Measurements from ENCODE around the gene SLC7A1.

The SLC7A1 gene

GRCh38 chr13:29497137-29497654 is 98.3 kb downstream of the SLC7A1 start:
- Histone ChIP-seq H3K27ac (ENCODE audit: low read depth, low read length, poor library complexity, severe bottlenecking) (no peak overlapping the region), H3K9ac (ENCODE audit: low read length) (no peak overlapping the region), H3K9me3 (ENCODE audit: low read length) (no peaks in the 10 kb centered on the region), H3K36me3 (ENCODE audit: insufficient read depth, low read length) (no peaks in the 10 kb centered on the region), H3F3A (ENCODE audit: insufficient read depth, low read length) (no peaks in the 10 kb centered on the region), H4K20me1 (ENCODE audit: insufficient read depth, low read length) (no peaks in the 10 kb centered on the region), H3K4me2 (ENCODE audit: low read length) (no peak overlapping the region), H3K9me2 (ENCODE audit: low read depth, low read length) (no peaks in the 10 kb centered on the region), H3K4me3 (ENCODE audit: low read depth, low read length, poor library complexity, severe bottlenecking) (no peak overlapping the region), H3K79me2 (ENCODE audit: insufficient read depth, low read length) (no peaks in the 10 kb centered on the region), H2AFZ (ENCODE audit: low read length) (no peak overlapping the region), H3K4me1 (ENCODE audit: insufficient read depth, low read length, severe bottlenecking) (no peaks in the 10 kb centered on the region), H3K27me3 (ENCODE audit: insufficient read depth, low read length) (no peaks in the 10 kb centered on the region)
- no peak for TF ChIP-seq EZH2 (IDR thresholded peaks at IDR 0.05; ENCODE audit: borderline replicate concordance, low read length)
- TF ChIP-seq, protein P1, sequence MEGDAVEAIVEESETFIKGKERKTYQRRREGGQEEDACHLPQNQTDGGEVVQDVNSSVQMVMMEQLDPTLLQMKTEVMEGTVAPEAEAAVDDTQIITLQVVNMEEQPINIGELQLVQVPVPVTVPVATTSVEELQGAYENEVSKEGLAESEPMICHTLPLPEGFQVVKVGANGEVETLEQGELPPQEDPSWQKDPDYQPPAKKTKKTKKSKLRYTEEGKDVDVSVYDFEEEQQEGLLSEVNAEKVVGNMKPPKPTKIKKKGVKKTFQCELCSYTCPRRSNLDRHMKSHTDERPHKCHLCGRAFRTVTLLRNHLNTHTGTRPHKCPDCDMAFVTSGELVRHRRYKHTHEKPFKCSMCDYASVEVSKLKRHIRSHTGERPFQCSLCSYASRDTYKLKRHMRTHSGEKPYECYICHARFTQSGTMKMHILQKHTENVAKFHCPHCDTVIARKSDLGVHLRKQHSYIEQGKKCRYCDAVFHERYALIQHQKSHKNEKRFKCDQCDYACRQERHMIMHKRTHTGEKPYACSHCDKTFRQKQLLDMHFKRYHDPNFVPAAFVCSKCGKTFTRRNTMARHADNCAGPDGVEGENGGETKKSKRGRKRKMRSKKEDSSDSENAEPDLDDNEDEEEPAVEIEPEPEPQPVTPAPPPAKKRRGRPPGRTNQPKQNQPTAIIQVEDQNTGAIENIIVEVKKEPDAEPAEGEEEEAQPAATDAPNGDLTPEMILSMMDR (IDR thresholded peaks at IDR 0.05; ENCODE audit: low read length) = no peak

DNA sequence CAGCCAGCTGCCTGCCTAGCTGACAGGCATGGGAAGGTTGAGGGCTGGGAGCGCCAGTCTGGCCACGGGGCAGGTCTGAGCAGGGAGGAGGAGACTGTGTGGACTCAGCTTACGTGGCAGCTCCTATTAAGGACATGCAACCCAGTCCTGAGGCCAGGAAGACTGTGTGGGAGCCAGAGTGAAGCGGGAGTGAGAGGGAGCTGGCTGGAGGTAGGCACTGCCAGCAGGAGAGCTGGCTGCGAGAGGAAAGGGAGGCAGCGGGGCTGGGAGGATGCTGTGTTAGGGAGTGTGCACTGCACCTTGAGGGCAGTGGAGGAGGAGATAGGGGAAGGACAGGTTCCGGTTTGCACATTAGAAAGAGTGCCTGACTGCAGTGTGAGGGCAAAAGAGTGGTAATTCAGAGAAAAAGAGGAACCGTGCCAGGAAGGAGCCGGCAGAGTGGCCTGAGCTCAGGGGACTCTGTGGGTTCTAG is 99.2 kb downstream of the SLC7A1 start:
- H3K79me2 ChIP-seq (ENCODE audit: insufficient read depth, low read length) = no peaks in the 10 kb centered on the region
- H3K9me2 ChIP-seq (ENCODE audit: low read depth, low read length) = no peaks in the 10 kb centered on the region
- no peaks in the 10 kb centered on the region for H3K36me3 ChIP-seq (ENCODE audit: insufficient read depth, low read length)
- H3F3A ChIP-seq (ENCODE audit: insufficient read depth, low read length) = no peaks in the 10 kb centered on the region
- no peaks in the 10 kb centered on the region for H3K27me3 ChIP-seq (ENCODE audit: insufficient read depth, low read length)
- H3K4me3 ChIP-seq (ENCODE audit: low read depth, low read length, poor library complexity, severe bottlenecking) = no peak overlapping the region
- no peak overlapping the region for H3K9ac ChIP-seq (ENCODE audit: low read length)
- H3K4me2 ChIP-seq (ENCODE audit: low read length) = no peak overlapping the region
- no peak for TF ChIP-seq EZH2 (IDR thresholded peaks at IDR 0.05; ENCODE audit: borderline replicate concordance, low read length)
- H3K4me1 ChIP-seq (ENCODE audit: insufficient read depth, low read length, severe bottlenecking) = no peaks in the 10 kb centered on the region
- H4K20me1 ChIP-seq (ENCODE audit: insufficient read depth, low read length) = no peaks in the 10 kb centered on the region
- no peaks in the 10 kb centered on the region for H3K9me3 ChIP-seq (ENCODE audit: low read length)
- no peak overlapping the region for H3K27ac ChIP-seq (ENCODE audit: low read depth, low read length, poor library complexity, severe bottlenecking)
- no peak overlapping the region for H2AFZ ChIP-seq (ENCODE audit: low read length)

DNA sequence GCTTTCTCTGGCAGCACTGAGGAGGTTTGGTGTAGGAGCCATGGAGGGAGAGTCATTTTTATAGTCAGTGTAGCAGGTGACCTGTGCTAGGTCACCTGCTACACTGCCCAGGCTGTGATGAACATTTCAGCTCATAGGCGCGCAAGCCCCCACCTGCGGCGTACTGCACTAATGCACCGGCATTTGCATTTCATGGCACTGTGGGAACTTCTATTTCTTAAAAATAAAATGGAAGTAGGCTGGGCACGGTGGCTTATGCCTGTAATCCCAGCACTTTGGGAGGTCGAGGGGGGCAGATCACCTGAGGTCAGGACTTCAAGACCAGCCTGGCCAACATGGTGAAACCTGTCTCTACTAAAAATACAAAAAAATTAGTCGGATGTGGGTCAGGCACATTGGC is 101.0 kb downstream of the SLC7A1 start:
- Histone ChIP-seq H3K4me3 (ENCODE audit: low read depth, low read length, poor library complexity, severe bottlenecking) (no peak overlapping the region), H2AFZ (ENCODE audit: low read length) (no peak overlapping the region), H3K27me3 (ENCODE audit: insufficient read depth, low read length) (no peaks in the 10 kb centered on the region), H3K9ac (ENCODE audit: low read length) (no peak overlapping the region), H3K4me2 (ENCODE audit: low read length) (no peak overlapping the region), H3K9me3 (ENCODE audit: low read length) (no peaks in the 10 kb centered on the region), H3K27ac (ENCODE audit: low read depth, low read length, poor library complexity, severe bottlenecking) (no peak overlapping the region), H3K79me2 (ENCODE audit: insufficient read depth, low read length) (no peaks in the 10 kb centered on the region), H3K4me1 (ENCODE audit: insufficient read depth, low read length, severe bottlenecking) (no peaks in the 10 kb centered on the region), H3K36me3 (ENCODE audit: insufficient read depth, low read length) (no peaks in the 10 kb centered on the region), H4K20me1 (ENCODE audit: insufficient read depth, low read length) (no peaks in the 10 kb centered on the region), H3K9me2 (ENCODE audit: low read depth, low read length) (no peaks in the 10 kb centered on the region), H3F3A (ENCODE audit: insufficient read depth, low read length) (no peaks in the 10 kb centered on the region)
- TF ChIP-seq, protein P1 (IDR thresholded peaks at IDR 0.05; ENCODE audit: low read length) = no peak
- no peak for TF ChIP-seq EZH2 (IDR thresholded peaks at IDR 0.05; ENCODE audit: borderline replicate concordance, low read length)

DNA sequence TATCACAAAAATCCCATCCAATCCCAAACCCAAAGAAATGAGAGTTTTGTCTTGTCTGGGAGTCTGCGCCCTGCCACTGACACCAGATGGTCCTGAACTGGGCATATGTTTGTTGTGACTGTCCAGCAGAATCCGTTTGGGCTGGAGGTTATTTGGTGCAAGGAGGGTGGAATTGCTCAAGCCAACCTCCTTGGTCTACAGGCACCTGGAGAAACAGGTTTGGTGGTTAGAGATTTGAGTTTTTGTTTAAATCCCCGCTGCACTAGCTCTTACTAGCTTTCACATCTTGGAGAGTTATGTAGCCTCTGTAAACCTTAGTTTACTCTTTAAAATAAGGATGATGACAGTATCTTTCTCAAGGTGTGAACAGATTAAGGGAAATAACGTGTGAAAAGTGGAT is 101.7 kb downstream of the SLC7A1 start:
- TF ChIP-seq, protein P1 (IDR thresholded peaks at IDR 0.05; ENCODE audit: low read length) = no peak
- TF ChIP-seq EZH2 (IDR thresholded peaks at IDR 0.05; ENCODE audit: borderline replicate concordance, low read length) = no peak

More for the DNA sequence above, 101.7 kb downstream of the SLC7A1 start:
- no peak overlapping the region for H3K4me2 ChIP-seq (ENCODE audit: low read length)
- H3K9me3 ChIP-seq (ENCODE audit: low read length) = no peaks in the 10 kb centered on the region
- H4K20me1 ChIP-seq (ENCODE audit: insufficient read depth, low read length) = no peaks in the 10 kb centered on the region
- H3K36me3 ChIP-seq (ENCODE audit: insufficient read depth, low read length) = no peaks in the 10 kb centered on the region
- H3K9me2 ChIP-seq (ENCODE audit: low read depth, low read length) = no peaks in the 10 kb centered on the region
- no peaks in the 10 kb centered on the region for H3F3A ChIP-seq (ENCODE audit: insufficient read depth, low read length)
- no peaks in the 10 kb centered on the region for H3K4me1 ChIP-seq (ENCODE audit: insufficient read depth, low read length, severe bottlenecking)
- H3K27me3 ChIP-seq (ENCODE audit: insufficient read depth, low read length) = no peaks in the 10 kb centered on the region
- no peak overlapping the region for H3K4me3 ChIP-seq (ENCODE audit: low read depth, low read length, poor library complexity, severe bottlenecking)
- H3K79me2 ChIP-seq (ENCODE audit: insufficient read depth, low read length) = no peaks in the 10 kb centered on the region
- no peak overlapping the region for H3K27ac ChIP-seq (ENCODE audit: low read depth, low read length, poor library complexity, severe bottlenecking)
- no peak overlapping the region for H2AFZ ChIP-seq (ENCODE audit: low read length)
- no peak overlapping the region for H3K9ac ChIP-seq (ENCODE audit: low read length)
